GM12878 (cell line): ENCODE data around the gene FUZ.

Experiments used
- ASH2L ChIP-seq: fragments of 300-600, 200-600 bp; sonication (generic); IDR thresholded peaks from 2 replicates; pipeline ENCODE4 v1.6.1; 2017; ENCODE audit warnings: low read depth, mild to moderate bottlenecking, borderline replicate concordance
- EP300 ChIP-seq, 2 experiments: fragments of 150-350 bp in 1 of 2; IDR thresholded peaks; 2 replicates each; pipeline ENCODE4 v1.6.1; 2011 to 2012; ENCODE audit warnings: low read depth in 2 of 2, low read length in 2 of 2, borderline replicate concordance in 1 of 2, improper control_type of control experiment in 1 of 2, inconsistent platforms in 1 of 2; ENCODE audit not compliant: control insufficient read depth in 1 of 2
- HDAC2 ChIP-seq: fragments of 200-600 bp; sonication (generic); IDR thresholded peaks from 2 replicates; pipeline ENCODE4 v1.6.1; 2017
- JUND ChIP-seq: IDR thresholded peaks from 2 replicates; pipeline ENCODE4 v1.6.1; 2012; ENCODE audit warnings: low read depth, mild to moderate bottlenecking, low read length, improper control_type of control experiment, moderate library complexity
- POLR2A ChIP-seq: IDR thresholded peaks from 2 replicates; pipeline ENCODE4 v1.6.1; 2011; ENCODE audit warnings: low read depth, mild to moderate bottlenecking, low read length
- POLR2AphosphoS5 ChIP-seq: IDR thresholded peaks from 2 replicates; pipeline ENCODE4 v1.6.1; 2011; ENCODE audit warnings: mild to moderate bottlenecking, low read length, inconsistent platforms

- TF ChIP-seq EP300 (IDR thresholded peaks at IDR 0.05; ENCODE audit: borderline replicate concordance in 1 of 2, control insufficient read depth in 1 of 2, low read depth in 2 of 2, low read length in 2 of 2) (no peak), ASH2L (no peak), JUND (no peak), POLR2AphosphoS5 (no peak), HDAC2 (no peak), POLR2A (peak; percentile 62)
Observed at GRCh38 chr19:49851456-49852259, 38.6 kb upstream of the FUZ start.
